Measurements from ENCODE around the gene GET4.

GET4 gene

GRCh38 chr7:901388-902154 is 25.2 kb downstream of the GET4 start:
- no peak for DNase-seq

- DNase-seq: no peak
Observed at GRCh38 chr7:902996-903395, 26.6 kb downstream of the GET4 start.

GRCh38 chr7:903921-904755 is 27.8 kb downstream of the GET4 start:
- DNase-seq: no peak

- DNase-seq: no peak
Observed at GRCh38 chr7:904847-905246, 28.5 kb downstream of the GET4 start.

GRCh38 chr7:906776-907157 is 30.4 kb downstream of the GET4 start:
- no peak for DNase-seq

- no peak for DNase-seq
Observed at GRCh38 chr7:907158-907980, 31.0 kb downstream of the GET4 start.

- DNase-seq: no peak
Observed at GRCh38 chr7:908159-908581, 31.8 kb downstream of the GET4 start.

- peak; percentile 44 for DNase-seq
Observed at GRCh38 chr7:908591-909357, 32.4 kb downstream of the GET4 start.

- DNase-seq: no peak
Observed at GRCh38 chr7:909358-910329, 33.3 kb downstream of the GET4 start.

- DNase-seq: no peak
Observed at GRCh38 chr7:910441-910861, 34.1 kb downstream of the GET4 start.

- DNase-seq: no peak
Observed at GRCh38 chr7:910931-911431, 34.6 kb downstream of the GET4 start.

- no peak for DNase-seq
Observed at GRCh38 chr7:911791-912480, 35.6 kb downstream of the GET4 start.

- no peak for DNase-seq
Observed at GRCh38 chr7:913736-914520, 37.6 kb downstream of the GET4 start.

- DNase-seq: no peak
Observed at GRCh38 chr7:914521-915194, 38.3 kb downstream of the GET4 start.

- no peak for DNase-seq
Observed at GRCh38 chr7:915291-916218, 39.2 kb downstream of the GET4 start.

- peak; percentile 57 for DNase-seq
Observed at GRCh38 chr7:916291-916941, 40.1 kb downstream of the GET4 start.
